Skeletal muscle tissue (tissue), 4 donors: Measurements from ENCODE around the gene PLCXD1. TPM values are rescaled to one million over a fixed set of nuclear protein-coding genes. Genes with fewer than 3 reads are reported as not detected.

Experiments used
- H3K27ac ChIP-seq: one replicate; pipeline ENCODE4 v1.7.0; 2013; ENCODE audit warnings: mild to moderate bottlenecking, low read depth, low read length, inconsistent platforms
- H3K27me3 ChIP-seq, 3 donors: one replicate each; pipeline ENCODE4 v1.7.0; 2013; ENCODE audit warnings: low read length in 3 of 3; ENCODE audit not compliant: control insufficient read depth in 3 of 3, insufficient read depth in 3 of 3
- H3K36me3 ChIP-seq, 3 donors: one replicate each; pipeline ENCODE4 v1.7.0; 2013; ENCODE audit warnings: low read length in 3 of 3; ENCODE audit not compliant: control insufficient read depth in 3 of 3, insufficient read depth in 3 of 3
- H3K4me1 ChIP-seq, 3 donors: one replicate each; pipeline ENCODE4 v1.7.0; 2013; ENCODE audit warnings: low read length in 3 of 3, mild to moderate bottlenecking in 3 of 3; ENCODE audit not compliant: control insufficient read depth in 3 of 3, insufficient read depth in 3 of 3
- H3K4me3 ChIP-seq, 3 donors: one replicate each; pipeline ENCODE4 v1.7.0; 2013; ENCODE audit warnings: low read length in 3 of 3
- H3K9ac ChIP-seq, 3 donors: one replicate each; pipeline ENCODE4 v1.7.0; 2013; ENCODE audit warnings: low read length in 3 of 3, mild to moderate bottlenecking in 3 of 3, moderate library complexity in 2 of 3, low read depth in 1 of 3
- H3K9me3 ChIP-seq, 3 donors: one replicate each; pipeline ENCODE4 v1.7.0; 2013; ENCODE audit warnings: low read length in 3 of 3; ENCODE audit not compliant: control insufficient read depth in 3 of 3
- total RNA-seq: library from RNA; depleted of rRNA; stranded (reverse); fragments of >200 nt; gene quantifications from one replicate; pipeline ENCODE4 v1.2.3, GENCODE V29; 2014
- donor health status: Osteomylitis.

PLCXD1 gene
- total RNA-seq, 1 donor from 2014 or later = 5.2 TPM

- H3K27me3 ChIP-seq = no peaks in the 10 kb centered on the region
- no peak overlapping the region for H3K4me3 ChIP-seq
- H3K4me1 ChIP-seq = no peaks in the 10 kb centered on the region
- H3K27ac ChIP-seq = no peak overlapping the region
- H3K9ac ChIP-seq = no peak overlapping the region
- H3K9me3 ChIP-seq = no peaks in the 10 kb centered on the region
- peaks cover 17 to 32% (median 32%) of the 10 kb centered on the region in 3 donors for H3K36me3 ChIP-seq
These were observed 60.4 kb downstream of the PLCXD1 start for GRCh38 chrX:341541-342101.

GRCh38 chrX:344371-344901, 63.3 kb downstream of the PLCXD1 start:
- no peaks in the 10 kb centered on the region for H3K27me3 ChIP-seq
- H3K4me1 ChIP-seq = peaks cover 0 to 4% (median 3%) of the 10 kb centered on the region in 3 donors
- peaks cover 11 to 26% (median 14%) of the 10 kb centered on the region in 3 donors for H3K36me3 ChIP-seq
- H3K9me3 ChIP-seq = no peaks in the 10 kb centered on the region
- no peak overlapping the region for H3K27ac ChIP-seq
- no peak overlapping the region for H3K4me3 ChIP-seq
- no peak overlapping the region for H3K9ac ChIP-seq

GRCh38 chrX:345020-345925, 64.1 kb downstream of the PLCXD1 start:
- Histone ChIP-seq H3K9me3 (no peaks in the 10 kb centered on the region), H3K4me3 (no peak overlapping the region), H3K9ac (no peak overlapping the region), H3K36me3 (peaks cover 11 to 26% (median 14%) of the 10 kb centered on the region in 3 donors), H3K27me3 (no peaks in the 10 kb centered on the region), H3K4me1 (peaks cover 0 to 5% (median 3%) of the 10 kb centered on the region in 3 donors), H3K27ac (no peak overlapping the region)

DNA sequence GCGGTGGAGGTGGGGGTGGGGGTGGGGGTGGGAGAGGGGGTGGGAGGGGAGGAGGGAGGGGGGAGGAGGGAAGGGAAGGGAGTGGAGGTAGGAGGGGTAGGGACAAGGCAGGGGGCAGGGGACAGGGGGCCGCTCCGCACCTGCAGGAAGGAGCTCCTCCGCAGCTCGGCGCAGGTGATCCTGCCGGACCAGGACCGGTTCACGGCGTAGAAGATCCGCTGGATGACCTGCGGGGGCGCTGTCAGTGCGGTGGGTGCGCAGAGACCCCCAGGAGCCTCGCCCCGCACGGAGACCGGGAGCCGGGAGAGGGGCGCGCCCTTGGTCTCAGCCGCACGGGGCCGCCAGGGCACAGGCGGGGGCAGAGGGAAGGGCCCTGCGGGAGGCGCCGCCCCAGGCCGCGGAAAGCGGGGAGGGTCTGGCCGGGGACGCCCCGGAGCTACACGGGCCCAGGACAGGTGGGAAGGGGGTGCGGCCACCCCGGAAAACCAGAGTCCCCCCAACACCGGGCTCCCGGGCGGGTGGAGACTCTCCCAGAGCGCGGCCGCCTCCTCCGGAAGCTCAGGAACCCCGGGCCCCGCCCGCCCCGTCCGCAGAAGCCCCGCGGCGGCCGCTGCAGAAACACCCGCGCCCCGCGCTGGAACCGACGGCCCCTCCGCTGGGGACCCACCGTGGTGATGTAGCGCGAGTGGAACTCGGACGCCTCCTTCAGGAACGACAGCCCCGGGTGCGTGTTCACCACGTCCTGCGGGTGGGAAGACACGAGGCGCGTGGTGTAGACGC, 65.0 kb downstream of the PLCXD1 start:
- peaks cover 11 to 24% (median 14%) of the 10 kb centered on the region in 3 donors for H3K36me3 ChIP-seq
- no peak overlapping the region for H3K27ac ChIP-seq
- H3K9me3 ChIP-seq = no peaks in the 10 kb centered on the region

DNA sequence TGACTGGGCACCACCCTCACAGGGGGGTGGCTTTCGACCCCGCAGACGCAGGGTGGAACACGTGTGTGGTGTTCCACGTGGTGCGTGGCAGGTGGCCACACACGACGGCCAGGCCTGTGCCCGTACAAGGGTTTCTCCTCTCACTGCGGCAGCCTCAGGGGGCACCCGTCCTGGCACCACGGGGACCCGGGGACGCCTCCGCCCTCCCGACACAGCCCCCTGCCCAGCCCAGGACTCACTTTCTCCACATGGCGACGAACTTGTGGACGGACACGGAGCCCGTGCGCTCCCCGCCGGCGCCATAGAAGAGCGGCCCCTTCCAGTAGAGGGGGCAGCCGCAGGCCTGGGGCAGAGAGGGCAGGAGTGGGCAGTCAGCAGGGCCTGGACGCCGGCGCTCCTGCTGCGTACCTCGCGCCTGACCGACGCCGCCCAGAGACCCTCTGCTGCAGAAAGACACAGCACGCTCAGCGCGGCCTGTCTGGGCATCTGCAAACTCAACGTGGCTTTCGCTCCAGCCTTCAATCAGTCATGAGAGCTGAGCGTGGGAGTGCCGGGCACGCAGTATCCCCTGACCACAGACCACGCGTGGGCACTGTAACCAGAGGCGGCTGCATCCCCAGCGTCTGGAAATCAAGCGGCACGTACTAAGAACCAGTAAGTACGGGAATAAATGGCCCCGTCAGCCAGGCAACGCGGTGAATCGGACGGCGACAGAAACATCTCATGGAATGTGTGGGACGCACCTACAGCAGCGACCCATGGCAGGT, 66.4 kb downstream of the PLCXD1 start:
- peaks cover 9 to 24% (median 13%) of the 10 kb centered on the region in 3 donors for H3K36me3 ChIP-seq
- no peak overlapping the region for H3K9ac ChIP-seq
- H3K4me1 ChIP-seq = peaks cover 0 to 7% (median 3%) of the 10 kb centered on the region in 3 donors
- H3K4me3 ChIP-seq = no peak overlapping the region
- H3K27me3 ChIP-seq = no peaks in the 10 kb centered on the region
- H3K27ac ChIP-seq = no peak overlapping the region
- no peaks in the 10 kb centered on the region for H3K9me3 ChIP-seq

More for the DNA sequence above, 65.0 kb downstream of the PLCXD1 start:
- no peak overlapping the region for H3K4me3 ChIP-seq
- H3K27me3 ChIP-seq = no peaks in the 10 kb centered on the region
- peaks cover 0 to 7% (median 3%) of the 10 kb centered on the region in 3 donors for H3K4me1 ChIP-seq
- no peak overlapping the region for H3K9ac ChIP-seq

DNA sequence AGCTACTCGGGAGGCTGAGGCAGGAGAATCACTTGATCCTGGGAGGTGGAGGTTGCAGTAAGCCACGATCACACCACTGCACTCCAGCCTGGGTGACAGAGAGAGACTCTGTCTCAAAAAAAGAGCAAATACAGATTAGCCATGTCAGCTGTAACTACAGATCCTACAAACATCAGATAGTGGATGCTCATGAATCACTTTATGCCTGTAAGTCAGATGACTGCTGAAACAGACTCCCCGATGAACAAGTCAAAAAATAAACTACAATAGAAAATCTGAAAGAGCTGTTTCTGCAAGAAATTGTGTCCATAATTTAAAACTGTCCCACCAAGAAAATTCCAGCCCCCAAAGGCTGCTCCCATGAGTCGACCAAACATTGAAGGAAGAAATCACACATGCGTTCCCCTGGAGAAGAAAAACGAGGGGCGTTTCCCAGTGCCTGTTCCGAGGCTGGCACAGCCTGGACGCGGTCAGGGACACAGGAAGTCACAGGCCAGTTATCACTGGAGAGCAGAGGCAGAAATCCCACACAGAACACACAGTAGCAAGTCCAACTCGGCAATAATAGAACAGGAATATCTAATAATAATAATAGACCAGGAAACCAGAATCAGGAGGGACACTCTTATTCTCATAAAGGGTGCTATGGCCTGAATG, 67.4 kb downstream of the PLCXD1 start:
- Histone ChIP-seq H3K27ac (no peak overlapping the region), H3K9me3 (no peaks in the 10 kb centered on the region), H3K4me1 (peaks cover 0 to 7% (median 3%) of the 10 kb centered on the region in 3 donors), H3K27me3 (no peaks in the 10 kb centered on the region), H3K36me3 (peaks cover 11 to 25% (median 13%) of the 10 kb centered on the region in 3 donors), H3K4me3 (no peak overlapping the region), H3K9ac (no peak overlapping the region)

GRCh38 chrX:349196-349595, 68.0 kb downstream of the PLCXD1 start:
- H3K27ac ChIP-seq = no peak overlapping the region
- H3K4me3 ChIP-seq = no peak overlapping the region
- H3K4me1 ChIP-seq = peaks cover 0 to 7% (median 3%) of the 10 kb centered on the region in 3 donors
- no peaks in the 10 kb centered on the region for H3K9me3 ChIP-seq
- no peaks in the 10 kb centered on the region for H3K27me3 ChIP-seq
- peaks cover 11 to 25% (median 13%) of the 10 kb centered on the region in 3 donors for H3K36me3 ChIP-seq
- no peak overlapping the region for H3K9ac ChIP-seq

DNA sequence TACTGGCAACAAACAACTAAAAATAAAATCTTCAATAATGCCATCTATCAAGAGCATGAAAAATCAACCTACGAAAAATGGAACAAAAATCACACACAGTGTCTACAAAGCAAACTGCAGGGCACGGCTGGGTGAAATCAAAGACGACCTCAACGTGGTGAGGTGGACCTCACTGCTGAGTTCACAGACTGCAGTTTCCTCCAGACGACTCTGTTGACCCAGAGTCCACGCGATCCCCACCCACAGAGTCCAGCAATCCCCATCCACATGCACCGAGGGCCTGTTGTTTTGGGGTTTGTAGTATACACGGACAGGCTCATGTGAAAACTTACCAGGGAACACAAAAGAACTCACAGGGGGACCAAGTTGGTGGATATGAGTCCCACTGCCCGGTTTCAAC, 68.5 kb downstream of the PLCXD1 start:
- Histone ChIP-seq H3K36me3 (peaks cover 7 to 23% (median 8%) of the 10 kb centered on the region in 3 donors), H3K9ac (no peak overlapping the region), H3K27me3 (no peaks in the 10 kb centered on the region), H3K27ac (no peak overlapping the region), H3K9me3 (no peaks in the 10 kb centered on the region), H3K4me1 (peaks cover 0 to 7% (median 3%) of the 10 kb centered on the region in 3 donors), H3K4me3 (no peak overlapping the region)

DNA sequence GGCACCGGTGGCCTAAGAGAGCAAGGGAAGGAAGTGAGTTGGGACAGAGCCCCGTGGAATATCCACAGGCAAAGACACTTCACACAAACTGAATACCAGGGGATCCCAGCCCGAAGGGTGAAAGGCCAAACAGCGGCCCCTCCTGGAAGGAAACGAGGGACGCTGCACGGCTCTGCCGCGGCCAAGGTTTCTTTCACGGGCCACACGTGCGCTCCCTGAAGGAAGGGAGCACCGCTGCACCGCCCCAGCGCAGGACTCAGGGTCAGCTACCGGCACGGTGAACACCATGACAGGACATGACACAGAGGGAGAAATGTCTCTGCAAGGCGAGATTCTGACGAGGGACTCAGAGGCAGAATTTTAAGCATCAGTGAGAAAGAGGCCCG, 69.0 kb downstream of the PLCXD1 start:
- no peaks in the 10 kb centered on the region for H3K27me3 ChIP-seq
- peaks cover 9 to 18% (median 11%) of the 10 kb centered on the region in 3 donors for H3K36me3 ChIP-seq
- H3K9ac ChIP-seq = no peak overlapping the region
- H3K27ac ChIP-seq = no peak overlapping the region
- no peaks in the 10 kb centered on the region for H3K9me3 ChIP-seq
- peaks cover 0 to 7% (median 3%) of the 10 kb centered on the region in 3 donors for H3K4me1 ChIP-seq
- H3K4me3 ChIP-seq = no peak overlapping the region
